ENCODE data around the gene SH3BP4.

Gene SH3BP4

GRCh38 chr2:234974501-234975385, 22.9 kb downstream of the SH3BP4 start:
- H3K9ac ChIP-seq (ENCODE audit: insufficient read length), result no peak overlapping the region
- no peak for DNase-seq (ENCODE audit: low read depth, low spot score)
- H3K9me3 ChIP-seq (ENCODE audit: low read depth, low read length), result no peaks in the 10 kb centered on the region
- H3K36me3 ChIP-seq (ENCODE audit: insufficient read depth, low read length), result peaks cover 9% of the 10 kb centered on the region; the same call in 1 of the 2 replicates
- TF ChIP-seq POLR2AphosphoS5 (IDR thresholded peaks at IDR 0.05; ENCODE audit: borderline replicate concordance, low read depth, low read length) (no peak), FOXP2 (optimal IDR thresholded peaks at IDR 0.05; ENCODE audit: control extremely low read depth, extremely low read length, insufficient read depth) (no peak), EZH2 (IDR thresholded peaks at IDR 0.05) (no peak)
- no peak overlapping the region for H3K27ac ChIP-seq
- peak overlapping the region; percentile 6; the same call in 1 of the 2 replicates for H3K4me3 ChIP-seq

- no peak overlapping the region for H3K27ac ChIP-seq
- no peak for TF ChIP-seq POLR2AphosphoS5 (IDR thresholded peaks at IDR 0.05; ENCODE audit: borderline replicate concordance, low read depth, low read length)
- no peak for TF ChIP-seq EZH2 (IDR thresholded peaks at IDR 0.05)
- no peak for TF ChIP-seq FOXP2 (optimal IDR thresholded peaks at IDR 0.05; ENCODE audit: control extremely low read depth, extremely low read length, insufficient read depth)
- peaks cover 9% of the 10 kb centered on the region; the same call in 1 of the 2 replicates for H3K36me3 ChIP-seq (ENCODE audit: insufficient read depth, low read length)
- DNase-seq (ENCODE audit: low read depth, low spot score), result no peak
- no peak overlapping the region for H3K4me3 ChIP-seq
- no peaks in the 10 kb centered on the region for H3K9me3 ChIP-seq (ENCODE audit: low read depth, low read length)
- no peak overlapping the region for H3K9ac ChIP-seq (ENCODE audit: insufficient read length)
Observed at GRCh38 chr2:234975611-234976010, 23.8 kb downstream of the SH3BP4 start.

- Histone ChIP-seq H3K27ac (no peak overlapping the region), H3K9ac (ENCODE audit: insufficient read length) (no peak overlapping the region), H3K9me3 (ENCODE audit: low read depth, low read length) (no peaks in the 10 kb centered on the region), H3K4me3 (no peak overlapping the region), H3K36me3 (ENCODE audit: insufficient read depth, low read length) (peaks cover 9% of the 10 kb centered on the region; the same call in 1 of the 2 replicates)
- no peak for DNase-seq (ENCODE audit: low read depth, low spot score)
- TF ChIP-seq FOXP2 (optimal IDR thresholded peaks at IDR 0.05; ENCODE audit: control extremely low read depth, extremely low read length, insufficient read depth) (no peak), POLR2AphosphoS5 (IDR thresholded peaks at IDR 0.05; ENCODE audit: borderline replicate concordance, low read depth, low read length) (no peak), EZH2 (IDR thresholded peaks at IDR 0.05) (no peak)
Observed at GRCh38 chr2:234976479-234977227, 24.8 kb downstream of the SH3BP4 start.

GRCh38 chr2:234977228-234977679, 25.4 kb downstream of the SH3BP4 start:
- Histone ChIP-seq H3K4me3 (no peak overlapping the region), H3K9ac (ENCODE audit: insufficient read length) (no peak overlapping the region), H3K9me3 (ENCODE audit: low read depth, low read length) (no peaks in the 10 kb centered on the region), H3K27ac (no peak overlapping the region), H3K36me3 (ENCODE audit: insufficient read depth, low read length) (peaks cover 9% of the 10 kb centered on the region; the same call in 1 of the 2 replicates)
- DNase-seq (ENCODE audit: low read depth, low spot score), result no peak
- TF ChIP-seq EZH2 (IDR thresholded peaks at IDR 0.05) (no peak), FOXP2 (optimal IDR thresholded peaks at IDR 0.05; ENCODE audit: control extremely low read depth, extremely low read length, insufficient read depth) (no peak), POLR2AphosphoS5 (IDR thresholded peaks at IDR 0.05; ENCODE audit: borderline replicate concordance, low read depth, low read length) (no peak)

- H3K9ac ChIP-seq (ENCODE audit: insufficient read length), result no peak overlapping the region
- no peak for DNase-seq (ENCODE audit: low read depth, low spot score)
- no peak for TF ChIP-seq FOXP2 (optimal IDR thresholded peaks at IDR 0.05; ENCODE audit: control extremely low read depth, extremely low read length, insufficient read depth)
- TF ChIP-seq EZH2 (IDR thresholded peaks at IDR 0.05), result no peak
- no peak for TF ChIP-seq POLR2AphosphoS5 (IDR thresholded peaks at IDR 0.05; ENCODE audit: borderline replicate concordance, low read depth, low read length)
- no peaks in the 10 kb centered on the region for H3K9me3 ChIP-seq (ENCODE audit: low read depth, low read length)
- peaks cover 9% of the 10 kb centered on the region; the same call in 1 of the 2 replicates for H3K36me3 ChIP-seq (ENCODE audit: insufficient read depth, low read length)
- no peak overlapping the region for H3K4me3 ChIP-seq
- H3K27ac ChIP-seq, result no peak overlapping the region
Observed at GRCh38 chr2:234978466-234979203, 26.8 kb downstream of the SH3BP4 start.

- Histone ChIP-seq H3K9ac (ENCODE audit: insufficient read length) (no peak overlapping the region), H3K36me3 (ENCODE audit: insufficient read depth, low read length) (peaks cover 9% of the 10 kb centered on the region; the same call in 1 of the 2 replicates), H3K27ac (no peak overlapping the region), H3K9me3 (ENCODE audit: low read depth, low read length) (no peaks in the 10 kb centered on the region), H3K4me3 (no peak overlapping the region)
- TF ChIP-seq FOXP2 (optimal IDR thresholded peaks at IDR 0.05; ENCODE audit: control extremely low read depth, extremely low read length, insufficient read depth), result no peak
- TF ChIP-seq POLR2AphosphoS5 (IDR thresholded peaks at IDR 0.05; ENCODE audit: borderline replicate concordance, low read depth, low read length), result no peak
- no peak for TF ChIP-seq EZH2 (IDR thresholded peaks at IDR 0.05)
- no peak for DNase-seq (ENCODE audit: low read depth, low spot score)
Observed at GRCh38 chr2:234979204-234980167, 27.7 kb downstream of the SH3BP4 start.
